Fibroblast of lung (primary cell): ENCODE data around the gene SUPT3H. TPM values are rescaled to one million over a fixed set of nuclear protein-coding genes. Genes with fewer than 3 reads are reported as not detected.
A peak's percentile ranks its signal among the peaks of the same experiment; 100 is the strongest.

Source experiments
- DNase-seq, 2 donors: peaks; one replicate each; pipeline versions ENCODE4 v3.0.0 to v3.0.0-alpha.2; 2010; ENCODE audit warnings: low read depth in 2 of 2
- H2AFZ ChIP-seq: 2 replicates; pipeline ENCODE4 v1.5.1; 2012; ENCODE audit warnings: low read length, control low read depth, inconsistent platforms
- H3K27ac ChIP-seq: 2 replicates; pipeline ENCODE4 v1.5.1; 2011; ENCODE audit warnings: low read length, control low read depth; ENCODE audit not compliant: insufficient read depth
- H3K27me3 ChIP-seq: 2 replicates; pipeline ENCODE4 v1.5.1; 2011; ENCODE audit warnings: mild to moderate bottlenecking, low read length; ENCODE audit not compliant: control insufficient read depth, insufficient read depth
- H3K36me3 ChIP-seq: 2 replicates; pipeline ENCODE4 v1.5.1; 2011; ENCODE audit warnings: low read length; ENCODE audit not compliant: control insufficient read depth, insufficient read depth
- H3K4me1 ChIP-seq: 2 replicates; pipeline ENCODE4 v1.5.1; 2011; ENCODE audit warnings: low read length; ENCODE audit not compliant: control insufficient read depth, insufficient read depth; ENCODE audit errors: extremely low read depth
- H3K4me2 ChIP-seq: 2 replicates; pipeline ENCODE4 v1.5.1; 2011; ENCODE audit warnings: low read length, control low read depth; ENCODE audit not compliant: insufficient read depth; ENCODE audit errors: extremely low read depth
- H3K4me3 ChIP-seq, 4 experiments: fragments of 200-600 bp in 1 of 4; sonication (generic) in 1 of 4; replicated peaks in 1 of 4; 2 replicates each; pipeline ENCODE4 v1.5.1; 2011 to 2016; ENCODE audit warnings: low read length in 4 of 4, low read depth in 3 of 4, mild to moderate bottlenecking in 3 of 4, control low read depth in 2 of 4, inconsistent platforms in 1 of 4, mixed read lengths in 1 of 4; ENCODE audit not compliant: insufficient read depth in 1 of 4; ENCODE audit errors: control extremely low read depth in 1 of 4
- H3K79me2 ChIP-seq: 2 replicates; pipeline ENCODE4 v1.5.1; 2012; ENCODE audit warnings: mild to moderate bottlenecking, low read length, inconsistent platforms; ENCODE audit not compliant: control insufficient read depth, insufficient read depth
- H3K9ac ChIP-seq: 2 replicates; pipeline ENCODE4 v1.5.1; 2011; ENCODE audit warnings: mild to moderate bottlenecking, low read length, control low read depth; ENCODE audit not compliant: insufficient read depth
- H3K9me3 ChIP-seq: 2 replicates; pipeline ENCODE4 v1.5.1; 2012; ENCODE audit warnings: low read depth, low read length; ENCODE audit not compliant: control insufficient read depth, insufficient read depth
- H4K20me1 ChIP-seq: 2 replicates; pipeline ENCODE4 v1.5.1; 2011; ENCODE audit warnings: low read length; ENCODE audit not compliant: control insufficient read depth, insufficient read depth; ENCODE audit errors: extremely low read depth
- EZH2 ChIP-seq: IDR thresholded peaks from 2 replicates; pipeline ENCODE4 v1.5.1; 2012; ENCODE audit warnings: low read length, control low read depth, mild to moderate bottlenecking; ENCODE audit errors: missing control alignments
- polyA plus RNA-seq, 2 donors: library from polyadenylated mRNA; depleted of rRNA in 1 of 2; stranded (reverse) in 1 of 2; unstranded in 1 of 2; fragments of >200 nt; gene quantifications; 2 replicates each; pipeline ENCODE4 v1.2.1, GENCODE V29; 2011 to 2012; ENCODE audit warnings: missing spikeins in 1 of 2
- total RNA-seq: library from RNA; depleted of rRNA; stranded (reverse); fragments of >200 nt; gene quantifications from 2 replicates; pipeline ENCODE4 v1.2.1, GENCODE V29; 2014
- TF ChIP-seq, protein P1 (sequence below), 2 donors: IDR thresholded peaks in 1 of 2; conservative IDR thresholded peaks in 1 of 2; 1 replicate in 1 of 2; 2 replicates in 1 of 2; pipeline ENCODE4 v1.5.1; 2011 to 2012; ENCODE audit warnings: low read length in 2 of 2, control low read depth in 1 of 2, inconsistent platforms in 1 of 2, low read depth in 1 of 2, mild to moderate bottlenecking in 1 of 2

Gene SUPT3H
- total and polyA plus RNA-seq, 2 donors (not counting 1 experiment from before 2014, with no cell fraction given) = 8.3 to 8.5 TPM

DNA sequence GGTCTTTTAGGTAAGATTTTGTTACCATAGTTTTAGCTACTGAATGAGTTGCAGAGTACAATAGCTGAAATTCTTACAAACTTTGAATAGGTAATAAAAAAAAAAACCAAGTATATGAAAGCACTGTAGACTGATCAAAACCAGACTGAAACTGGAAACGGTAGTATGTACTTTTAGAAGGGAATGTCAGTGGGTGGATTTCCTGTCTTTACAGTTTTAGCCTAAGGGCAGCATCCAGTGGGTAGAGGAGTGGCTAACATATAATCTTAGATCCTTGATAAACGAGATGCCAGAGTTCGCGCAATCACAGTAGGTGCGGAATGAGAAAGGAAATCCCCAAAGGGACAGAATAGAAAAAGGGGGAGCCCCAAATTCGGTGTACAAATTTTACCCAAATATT is 435.5 kb downstream of the SUPT3H start:
- no peak overlapping the region for H3K9ac ChIP-seq
- no peak overlapping the region for H2AFZ ChIP-seq
- TF ChIP-seq, protein P1, sequence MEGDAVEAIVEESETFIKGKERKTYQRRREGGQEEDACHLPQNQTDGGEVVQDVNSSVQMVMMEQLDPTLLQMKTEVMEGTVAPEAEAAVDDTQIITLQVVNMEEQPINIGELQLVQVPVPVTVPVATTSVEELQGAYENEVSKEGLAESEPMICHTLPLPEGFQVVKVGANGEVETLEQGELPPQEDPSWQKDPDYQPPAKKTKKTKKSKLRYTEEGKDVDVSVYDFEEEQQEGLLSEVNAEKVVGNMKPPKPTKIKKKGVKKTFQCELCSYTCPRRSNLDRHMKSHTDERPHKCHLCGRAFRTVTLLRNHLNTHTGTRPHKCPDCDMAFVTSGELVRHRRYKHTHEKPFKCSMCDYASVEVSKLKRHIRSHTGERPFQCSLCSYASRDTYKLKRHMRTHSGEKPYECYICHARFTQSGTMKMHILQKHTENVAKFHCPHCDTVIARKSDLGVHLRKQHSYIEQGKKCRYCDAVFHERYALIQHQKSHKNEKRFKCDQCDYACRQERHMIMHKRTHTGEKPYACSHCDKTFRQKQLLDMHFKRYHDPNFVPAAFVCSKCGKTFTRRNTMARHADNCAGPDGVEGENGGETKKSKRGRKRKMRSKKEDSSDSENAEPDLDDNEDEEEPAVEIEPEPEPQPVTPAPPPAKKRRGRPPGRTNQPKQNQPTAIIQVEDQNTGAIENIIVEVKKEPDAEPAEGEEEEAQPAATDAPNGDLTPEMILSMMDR (conservative IDR thresholded peaks at IDR 0.05 in 1 of 2, IDR thresholded peaks at IDR 0.05 in 1 of 2; ENCODE audit: low read depth in 1 of 2, low read length in 2 of 2) = no peak
- no peak for TF ChIP-seq EZH2
- no peak overlapping the region for H3K4me2 ChIP-seq
- H3K27me3 ChIP-seq = no peaks in the 10 kb centered on the region
- no peak for DNase-seq
- H3K27ac ChIP-seq = no peak overlapping the region
- no peaks in the 10 kb centered on the region for H3K4me1 ChIP-seq
- no peaks in the 10 kb centered on the region for H4K20me1 ChIP-seq
- H3K36me3 ChIP-seq = no peaks in the 10 kb centered on the region
- no peak overlapping the region for H3K4me3 ChIP-seq
- no peaks in the 10 kb centered on the region for H3K79me2 ChIP-seq
- no peaks in the 10 kb centered on the region for H3K9me3 ChIP-seq

DNA sequence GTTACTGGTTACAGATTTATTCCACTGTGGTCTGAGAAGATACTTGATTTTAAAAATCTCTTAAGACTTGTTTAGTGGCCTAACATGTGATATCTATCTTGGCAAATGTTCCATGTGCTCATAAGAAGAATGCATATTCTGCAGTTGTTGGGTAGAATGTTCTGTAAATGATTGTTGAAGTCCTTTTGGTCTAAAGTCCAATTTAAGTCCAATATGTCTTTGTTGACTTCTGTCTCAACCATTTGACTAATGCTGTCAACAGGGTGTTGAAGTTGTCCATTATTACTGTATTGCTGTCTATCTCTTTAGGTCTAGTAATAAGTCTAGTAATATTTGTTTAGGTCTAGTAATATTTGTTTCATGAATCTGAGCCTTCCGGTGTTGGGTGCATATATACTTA is 437.4 kb downstream of the SUPT3H start:
- H3K36me3 ChIP-seq = no peaks in the 10 kb centered on the region
- H4K20me1 ChIP-seq = no peaks in the 10 kb centered on the region
- no peak overlapping the region for H3K4me2 ChIP-seq
- no peaks in the 10 kb centered on the region for H3K9me3 ChIP-seq
- DNase-seq = no peak
- TF ChIP-seq EZH2 = no peak
- TF ChIP-seq, protein P1 (conservative IDR thresholded peaks at IDR 0.05 in 1 of 2, IDR thresholded peaks at IDR 0.05 in 1 of 2; ENCODE audit: low read depth in 1 of 2, low read length in 2 of 2) = no peak
- H3K27me3 ChIP-seq = no peaks in the 10 kb centered on the region
- no peak overlapping the region for H2AFZ ChIP-seq
- H3K4me3 ChIP-seq = no peak overlapping the region
- no peak overlapping the region for H3K27ac ChIP-seq
- H3K79me2 ChIP-seq = no peaks in the 10 kb centered on the region
- no peak overlapping the region for H3K9ac ChIP-seq
- no peaks in the 10 kb centered on the region for H3K4me1 ChIP-seq

DNA sequence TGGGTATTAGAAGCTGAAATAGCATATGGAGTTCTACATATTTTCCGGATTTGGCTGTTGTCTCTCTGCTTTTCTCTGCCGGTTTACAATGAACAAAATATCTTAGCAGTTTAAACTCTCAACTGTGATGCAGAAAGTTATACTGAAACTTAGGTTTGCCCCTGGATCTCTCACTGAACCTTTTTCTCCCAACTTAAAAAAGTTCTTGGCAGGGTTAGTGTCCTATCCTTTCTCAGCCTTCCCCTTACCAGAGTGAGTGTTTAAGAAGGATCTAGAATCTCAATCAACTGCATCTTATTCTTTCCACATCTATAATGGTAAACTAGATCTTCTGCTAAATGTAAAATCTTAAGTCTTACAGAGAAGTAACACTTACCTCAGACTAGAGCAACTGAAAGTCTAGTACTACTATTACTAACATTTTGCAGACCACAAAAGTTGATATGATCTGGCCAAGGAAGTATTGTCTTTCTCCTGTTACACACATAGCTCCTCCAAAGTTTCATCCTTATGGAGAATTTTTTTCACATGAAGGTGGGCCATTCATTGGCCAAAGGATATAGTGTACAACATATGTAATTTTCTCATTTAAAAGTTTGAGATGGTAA is 441.9 kb downstream of the SUPT3H start:
- Histone ChIP-seq H3K27ac (no peak overlapping the region), H3K36me3 (no peaks in the 10 kb centered on the region), H3K9ac (no peak overlapping the region), H3K79me2 (no peaks in the 10 kb centered on the region), H2AFZ (no peak overlapping the region), H3K4me1 (no peaks in the 10 kb centered on the region), H3K27me3 (no peaks in the 10 kb centered on the region), H3K9me3 (no peaks in the 10 kb centered on the region), H4K20me1 (no peaks in the 10 kb centered on the region), H3K4me2 (no peak overlapping the region), H3K4me3 (no peak overlapping the region)
- peak in 1 of 2 donors; percentile 14 for DNase-seq
- TF ChIP-seq, protein P1 (conservative IDR thresholded peaks at IDR 0.05 in 1 of 2, IDR thresholded peaks at IDR 0.05 in 1 of 2; ENCODE audit: low read depth in 1 of 2, low read length in 2 of 2) = no peak
- TF ChIP-seq EZH2 = no peak
